Measurements from ENCODE around the gene TNFSF18.

The TNFSF18 gene, protein sequence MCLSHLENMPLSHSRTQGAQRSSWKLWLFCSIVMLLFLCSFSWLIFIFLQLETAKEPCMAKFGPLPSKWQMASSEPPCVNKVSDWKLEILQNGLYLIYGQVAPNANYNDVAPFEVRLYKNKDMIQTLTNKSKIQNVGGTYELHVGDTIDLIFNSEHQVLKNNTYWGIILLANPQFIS

GRCh38 chr1:173050865-173051264, at the start of gene TNFSF18:
TSS of gene TNFSF18 (minus strand) at chr1:173050941. CDS start at chr1:173050896, 45 bp downstream.
- H3K36me3 ChIP-seq: no peaks in the 10 kb centered on the region
- H3K4me3 ChIP-seq (ENCODE audit: low read depth, low read length): no peak within 1 kb of the TSS
- DNase-seq: no peak
- TF ChIP-seq, protein P1, sequence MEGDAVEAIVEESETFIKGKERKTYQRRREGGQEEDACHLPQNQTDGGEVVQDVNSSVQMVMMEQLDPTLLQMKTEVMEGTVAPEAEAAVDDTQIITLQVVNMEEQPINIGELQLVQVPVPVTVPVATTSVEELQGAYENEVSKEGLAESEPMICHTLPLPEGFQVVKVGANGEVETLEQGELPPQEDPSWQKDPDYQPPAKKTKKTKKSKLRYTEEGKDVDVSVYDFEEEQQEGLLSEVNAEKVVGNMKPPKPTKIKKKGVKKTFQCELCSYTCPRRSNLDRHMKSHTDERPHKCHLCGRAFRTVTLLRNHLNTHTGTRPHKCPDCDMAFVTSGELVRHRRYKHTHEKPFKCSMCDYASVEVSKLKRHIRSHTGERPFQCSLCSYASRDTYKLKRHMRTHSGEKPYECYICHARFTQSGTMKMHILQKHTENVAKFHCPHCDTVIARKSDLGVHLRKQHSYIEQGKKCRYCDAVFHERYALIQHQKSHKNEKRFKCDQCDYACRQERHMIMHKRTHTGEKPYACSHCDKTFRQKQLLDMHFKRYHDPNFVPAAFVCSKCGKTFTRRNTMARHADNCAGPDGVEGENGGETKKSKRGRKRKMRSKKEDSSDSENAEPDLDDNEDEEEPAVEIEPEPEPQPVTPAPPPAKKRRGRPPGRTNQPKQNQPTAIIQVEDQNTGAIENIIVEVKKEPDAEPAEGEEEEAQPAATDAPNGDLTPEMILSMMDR (IDR thresholded peaks at IDR 0.05; ENCODE audit: low read depth, low read length): no peak
- H3K9me3 ChIP-seq (ENCODE audit: severe bottlenecking): no peaks in the 10 kb centered on the region
- no peak within 1 kb of the TSS for H3K27ac ChIP-seq
- H3K27me3 ChIP-seq (ENCODE audit: insufficient read depth, low read depth, severe bottlenecking): peaks cover 33% of the 10 kb centered on the region

DNA sequence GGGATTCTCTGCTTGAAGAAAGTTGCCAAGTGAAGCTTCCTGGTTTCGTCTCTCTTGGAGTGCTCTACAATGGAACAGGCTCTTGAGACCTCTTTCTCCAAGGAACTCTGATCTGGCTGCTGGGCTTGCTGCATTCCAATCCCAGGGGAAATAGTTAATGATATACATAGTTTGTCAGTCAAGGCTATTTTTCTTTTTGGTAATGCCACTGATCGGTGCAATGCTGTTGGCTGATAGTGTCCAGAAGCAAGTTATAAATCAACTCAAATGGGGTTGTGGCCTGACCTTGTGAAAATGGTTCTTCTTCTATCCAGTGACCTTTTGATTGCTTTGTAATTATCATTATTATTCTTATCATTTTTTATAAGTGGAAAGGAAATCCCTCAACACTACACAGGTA, 48.4 kb upstream of the TNFSF18 start:
- no peaks in the 10 kb centered on the region for H3K36me3 ChIP-seq
- no peak overlapping the region for H3K27ac ChIP-seq
- H3K9me3 ChIP-seq (ENCODE audit: severe bottlenecking): peaks cover 8% of the 10 kb centered on the region
- H3K4me3 ChIP-seq (ENCODE audit: low read depth, low read length): no peak overlapping the region
- no peak for DNase-seq
- H3K27me3 ChIP-seq (ENCODE audit: insufficient read depth, low read depth, severe bottlenecking): peaks cover 42% of the 10 kb centered on the region
- TF ChIP-seq, protein P1 (IDR thresholded peaks at IDR 0.05; ENCODE audit: low read depth, low read length): no peak

- DNase-seq: no peak
- TF ChIP-seq, protein P1 (IDR thresholded peaks at IDR 0.05; ENCODE audit: low read depth, low read length): no peak
- H3K9me3 ChIP-seq (ENCODE audit: severe bottlenecking): peaks cover 3% of the 10 kb centered on the region
- no peaks in the 10 kb centered on the region for H3K36me3 ChIP-seq
- H3K27ac ChIP-seq: no peak overlapping the region
- no peak overlapping the region for H3K4me3 ChIP-seq (ENCODE audit: low read depth, low read length)
- H3K27me3 ChIP-seq (ENCODE audit: insufficient read depth, low read depth, severe bottlenecking): peaks cover 50% of the 10 kb centered on the region
Measured at GRCh38 chr1:173098117-173098516, 47.4 kb upstream of the TNFSF18 start.

DNA sequence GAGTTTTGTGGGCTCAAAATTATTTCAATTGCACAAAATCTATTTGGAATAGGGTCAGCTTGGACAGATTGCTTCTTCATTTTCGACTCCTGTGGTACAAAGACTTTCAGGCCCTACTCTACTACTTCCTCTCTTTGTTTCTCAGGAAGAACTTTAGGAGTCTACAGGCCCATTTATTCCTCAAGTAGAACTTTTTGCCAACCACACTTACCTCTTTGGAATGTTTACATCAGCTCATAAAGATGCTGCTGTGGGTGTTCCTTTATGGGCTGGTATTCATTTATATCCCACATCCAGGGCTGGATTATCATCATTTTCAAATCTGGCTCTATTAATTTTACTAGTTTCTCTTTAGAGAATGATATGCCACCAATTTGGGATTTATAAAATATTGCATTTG, 46.3 kb upstream of the TNFSF18 start:
- H3K4me3 ChIP-seq (ENCODE audit: low read depth, low read length): no peak overlapping the region
- no peaks in the 10 kb centered on the region for H3K36me3 ChIP-seq
- no peak overlapping the region for H3K27ac ChIP-seq
- no peak for DNase-seq
- H3K9me3 ChIP-seq (ENCODE audit: severe bottlenecking): no peaks in the 10 kb centered on the region
- peaks cover 56% of the 10 kb centered on the region for H3K27me3 ChIP-seq (ENCODE audit: insufficient read depth, low read depth, severe bottlenecking)
- TF ChIP-seq, protein P1 (IDR thresholded peaks at IDR 0.05; ENCODE audit: low read depth, low read length): no peak

- TF ChIP-seq, protein P1 (IDR thresholded peaks at IDR 0.05; ENCODE audit: low read depth, low read length): no peak
- Histone ChIP-seq H3K36me3 (no peaks in the 10 kb centered on the region), H3K27me3 (ENCODE audit: insufficient read depth, low read depth, severe bottlenecking) (peaks cover 57% of the 10 kb centered on the region), H3K27ac (no peak overlapping the region), H3K4me3 (ENCODE audit: low read depth, low read length) (no peak overlapping the region), H3K9me3 (ENCODE audit: severe bottlenecking) (no peaks in the 10 kb centered on the region)
- DNase-seq: no peak
Measured at GRCh38 chr1:173095632-173096031, 44.9 kb upstream of the TNFSF18 start.

GRCh38 chr1:173094541-173094940, 43.8 kb upstream of the TNFSF18 start:
- Histone ChIP-seq H3K36me3 (no peaks in the 10 kb centered on the region), H3K9me3 (ENCODE audit: severe bottlenecking) (no peaks in the 10 kb centered on the region), H3K4me3 (ENCODE audit: low read depth, low read length) (no peak overlapping the region), H3K27ac (no peak overlapping the region), H3K27me3 (ENCODE audit: insufficient read depth, low read depth, severe bottlenecking) (peaks cover 56% of the 10 kb centered on the region)
- TF ChIP-seq, protein P1 (IDR thresholded peaks at IDR 0.05; ENCODE audit: low read depth, low read length): no peak
- no peak for DNase-seq

Data from WERI-Rb-1 (cell line).